ENCODE data around the gene MAOB.

DNA sequence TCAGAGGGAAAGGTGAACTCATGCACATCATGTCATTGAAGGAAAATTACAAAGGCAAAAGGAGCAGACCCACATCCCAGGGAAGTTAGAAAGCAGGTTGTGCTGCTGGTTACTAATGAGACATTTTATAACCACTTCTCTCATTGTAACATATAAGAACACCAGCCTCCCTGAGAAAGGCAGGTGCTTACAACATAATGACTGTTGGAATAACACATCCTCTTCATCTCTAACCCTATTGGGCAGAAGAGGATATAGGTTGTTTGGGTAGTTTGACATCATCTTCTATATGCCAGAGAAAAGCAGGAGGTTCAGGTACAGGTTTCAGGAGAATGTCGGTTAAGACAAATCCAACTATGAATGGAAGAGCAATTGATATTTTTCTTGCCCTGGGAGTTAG is 148.6 kb downstream of the MAOB start:
- TF ChIP-seq, protein P1, sequence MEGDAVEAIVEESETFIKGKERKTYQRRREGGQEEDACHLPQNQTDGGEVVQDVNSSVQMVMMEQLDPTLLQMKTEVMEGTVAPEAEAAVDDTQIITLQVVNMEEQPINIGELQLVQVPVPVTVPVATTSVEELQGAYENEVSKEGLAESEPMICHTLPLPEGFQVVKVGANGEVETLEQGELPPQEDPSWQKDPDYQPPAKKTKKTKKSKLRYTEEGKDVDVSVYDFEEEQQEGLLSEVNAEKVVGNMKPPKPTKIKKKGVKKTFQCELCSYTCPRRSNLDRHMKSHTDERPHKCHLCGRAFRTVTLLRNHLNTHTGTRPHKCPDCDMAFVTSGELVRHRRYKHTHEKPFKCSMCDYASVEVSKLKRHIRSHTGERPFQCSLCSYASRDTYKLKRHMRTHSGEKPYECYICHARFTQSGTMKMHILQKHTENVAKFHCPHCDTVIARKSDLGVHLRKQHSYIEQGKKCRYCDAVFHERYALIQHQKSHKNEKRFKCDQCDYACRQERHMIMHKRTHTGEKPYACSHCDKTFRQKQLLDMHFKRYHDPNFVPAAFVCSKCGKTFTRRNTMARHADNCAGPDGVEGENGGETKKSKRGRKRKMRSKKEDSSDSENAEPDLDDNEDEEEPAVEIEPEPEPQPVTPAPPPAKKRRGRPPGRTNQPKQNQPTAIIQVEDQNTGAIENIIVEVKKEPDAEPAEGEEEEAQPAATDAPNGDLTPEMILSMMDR (IDR thresholded peaks at IDR 0.05): no peak
- no peak for TF ChIP-seq POLR2A (IDR thresholded peaks at IDR 0.05)
